T-helper 9 cell (primary cell): Measurements from ENCODE around the gene P2RY2.
"Not testable (repeated sequence)": the region's sequence is repeated elsewhere in the genome, so short reads cannot be mapped to it uniquely, and the experiment has no call there.

Source experiments
- DNase-seq: peaks from one replicate; pipeline ENCODE4 v3.0.0-alpha.2; 2020

P2RY2 gene

DNA sequence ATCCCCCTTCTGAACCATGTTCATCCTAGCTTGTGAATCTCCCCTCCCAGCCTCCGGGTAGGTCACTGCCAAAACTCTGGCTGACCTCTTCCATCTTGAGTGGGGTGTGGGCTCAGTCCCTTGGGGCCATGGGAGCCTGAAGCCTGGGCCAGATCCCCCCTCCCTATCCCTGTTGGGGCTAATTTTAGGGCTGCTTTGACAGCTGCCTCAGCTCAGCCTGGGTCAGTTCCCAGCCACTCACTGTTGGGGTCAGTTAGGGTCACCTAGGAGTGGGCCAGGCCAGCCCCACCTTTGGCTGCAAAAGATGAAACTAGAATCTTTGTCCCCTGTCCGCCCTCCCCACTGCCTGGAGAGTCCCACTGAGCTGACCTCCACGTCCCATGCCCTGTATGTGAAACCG is 29.8 kb upstream of the P2RY2 start:
- no peak for DNase-seq

- DNase-seq: no peak
Measured at GRCh38 chr11:73189315-73189714, 28.8 kb upstream of the P2RY2 start.

- DNase-seq: no peak
Measured at GRCh38 chr11:73189723-73190556, 28.1 kb upstream of the P2RY2 start.

DNA sequence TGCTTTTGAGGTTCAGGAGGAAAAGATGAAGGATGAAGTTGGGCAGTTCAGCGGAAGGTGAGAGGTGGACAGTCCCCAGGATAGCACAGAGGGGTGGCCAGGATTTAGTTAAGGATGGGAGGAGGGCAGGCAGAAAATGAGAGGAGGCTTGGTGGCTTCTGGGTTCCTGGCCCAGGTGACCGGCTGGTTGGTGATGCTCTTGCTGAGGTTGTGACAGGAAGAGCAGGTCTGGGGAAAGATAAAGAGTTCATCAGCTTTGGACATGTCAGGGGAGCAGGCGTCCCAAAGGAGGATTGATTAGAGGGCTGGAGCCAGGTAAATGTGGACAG is 27.6 kb upstream of the P2RY2 start:
- DNase-seq: no peak

DNA sequence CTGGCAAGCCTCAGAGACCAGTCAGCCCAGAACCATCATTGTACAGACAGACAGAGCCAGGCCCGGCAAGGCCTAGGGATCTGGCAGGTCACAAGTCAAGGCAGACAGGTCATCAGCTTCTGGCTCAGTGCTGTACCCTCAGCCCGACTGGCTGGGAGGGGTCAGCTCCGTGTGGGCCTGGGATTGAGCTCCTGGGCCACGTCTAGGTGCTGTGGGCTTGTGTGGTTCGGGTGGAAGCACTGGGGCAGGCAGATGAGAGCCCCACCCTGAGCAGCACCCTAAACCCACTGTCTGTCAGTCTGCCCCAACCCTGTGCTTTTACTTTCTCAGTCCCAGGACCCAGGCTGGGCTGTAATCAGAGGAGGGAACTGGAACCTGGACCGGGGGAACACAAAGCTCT is 26.9 kb upstream of the P2RY2 start:
- no peak for DNase-seq

DNA sequence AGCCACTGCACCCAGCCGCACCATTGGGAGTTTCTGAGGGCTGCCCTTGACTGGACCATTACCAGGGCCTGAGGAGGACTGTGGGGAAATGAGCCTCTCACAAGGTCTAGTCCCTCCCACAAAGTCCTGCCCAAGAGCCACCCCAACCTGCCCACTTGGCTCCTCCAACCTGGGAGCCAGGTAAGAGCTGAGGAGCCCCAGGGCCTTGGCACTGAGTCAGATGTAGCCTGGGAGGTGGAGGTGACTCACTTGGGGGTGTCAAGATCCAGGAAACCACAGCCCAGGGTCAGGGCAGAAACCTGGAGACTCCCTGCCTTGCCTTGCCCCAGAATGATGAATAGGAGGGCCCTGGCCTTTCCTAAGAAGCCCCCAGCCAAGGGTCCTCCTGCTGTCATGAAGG is 25.8 kb upstream of the P2RY2 start:
- no peak for DNase-seq

- DNase-seq: no peak
Measured at GRCh38 chr11:73193251-73194033, 24.6 kb upstream of the P2RY2 start.

GRCh38 chr11:73194034-73194507 is 24.0 kb upstream of the P2RY2 start:
- no peak for DNase-seq

DNA sequence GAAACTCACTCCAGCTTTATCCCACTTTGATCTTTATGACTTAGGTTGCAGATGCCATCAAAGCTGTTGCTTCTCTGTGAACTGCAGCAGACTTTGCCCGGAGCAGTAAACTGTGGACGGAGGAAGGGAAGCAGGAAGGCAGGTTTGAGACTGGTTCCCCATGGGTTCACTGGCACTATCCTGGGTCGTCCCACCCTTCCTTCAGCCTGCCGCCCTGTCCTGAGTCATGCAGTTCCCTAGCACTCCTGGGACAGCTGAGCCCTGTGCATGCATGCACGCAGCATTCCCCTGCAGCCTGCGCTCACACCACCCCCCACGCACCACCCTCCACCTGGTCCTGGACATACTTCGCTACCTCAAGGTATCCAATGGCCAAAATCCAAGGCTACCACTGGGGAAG is 23.5 kb upstream of the P2RY2 start:
- DNase-seq: no peak

- no peak for DNase-seq
Measured at GRCh38 chr11:73195191-73196007, 22.7 kb upstream of the P2RY2 start.

- no peak for DNase-seq
Measured at GRCh38 chr11:73196576-73196975, 21.5 kb upstream of the P2RY2 start.

DNA sequence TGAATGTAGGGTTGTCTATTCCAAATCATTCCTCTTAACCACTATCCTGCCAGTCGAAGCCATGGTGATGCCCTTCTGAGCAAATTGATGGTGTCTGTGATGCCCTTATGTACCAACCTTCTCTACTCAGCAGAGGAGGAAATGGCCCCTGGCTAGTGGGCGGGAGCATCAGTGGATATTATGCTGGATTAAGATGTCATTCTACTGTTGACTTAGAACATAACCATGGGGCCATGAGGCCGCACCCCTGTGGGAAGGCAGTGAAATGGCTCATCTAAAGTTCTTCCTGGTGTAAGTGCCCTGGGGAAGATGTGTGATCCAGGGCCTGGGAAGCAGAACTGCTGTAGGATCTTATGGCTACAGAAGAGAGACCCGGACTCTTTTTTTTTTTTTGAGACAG is 20.7 kb upstream of the P2RY2 start:
- no peak for DNase-seq

- DNase-seq: not testable (repeated sequence)
Measured at GRCh38 chr11:73197787-73198186, 20.3 kb upstream of the P2RY2 start.

DNA sequence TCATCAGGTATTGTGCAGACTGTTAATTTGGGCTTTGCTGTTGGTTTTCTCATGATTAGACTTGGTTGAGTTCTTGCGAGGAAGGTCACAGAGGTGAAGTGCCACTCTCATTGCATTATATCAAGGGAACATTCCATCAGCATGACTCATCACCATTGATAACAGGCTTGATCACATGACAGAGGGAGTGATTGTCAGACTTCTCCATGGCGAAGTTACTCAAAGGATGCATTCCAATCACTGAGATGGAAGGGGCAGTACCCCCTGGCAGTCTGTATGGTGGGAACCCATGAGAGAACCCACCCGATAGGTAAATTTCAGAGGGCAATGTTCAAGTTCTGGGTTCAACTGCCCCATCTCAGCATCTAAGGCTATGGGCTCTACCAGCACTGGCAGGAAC is 19.4 kb upstream of the P2RY2 start:
- no peak for DNase-seq

- DNase-seq: no peak
Measured at GRCh38 chr11:73199446-73199845, 18.6 kb upstream of the P2RY2 start.

- DNase-seq: no peak
Measured at GRCh38 chr11:73200256-73200655, 17.8 kb upstream of the P2RY2 start.

- no peak for DNase-seq
Measured at GRCh38 chr11:73201249-73201648, 16.8 kb upstream of the P2RY2 start.

- no peak for DNase-seq
Measured at GRCh38 chr11:73201888-73202780, 15.9 kb upstream of the P2RY2 start.

GRCh38 chr11:73203322-73203721 is 14.8 kb upstream of the P2RY2 start:
- DNase-seq: no peak

DNA sequence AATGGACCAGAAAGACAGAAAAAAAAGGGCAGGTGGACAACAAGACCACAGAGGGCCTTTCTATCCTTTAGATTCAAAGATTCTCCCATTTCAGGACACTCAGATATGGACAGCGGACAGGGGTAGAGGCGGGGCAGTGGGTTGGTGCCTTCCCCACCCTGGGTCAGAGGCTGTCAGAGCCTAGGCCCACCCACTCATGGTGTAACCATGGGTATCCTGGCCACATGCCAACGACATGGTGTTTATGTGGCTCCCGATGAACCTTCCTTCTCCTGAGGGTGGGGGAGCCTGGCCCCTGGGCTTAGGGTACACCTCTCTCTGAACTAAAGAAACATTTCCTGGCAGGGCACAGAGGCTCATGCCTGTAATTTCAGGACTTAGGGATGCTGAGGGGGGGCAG is 14.3 kb upstream of the P2RY2 start:
- no peak for DNase-seq

GRCh38 chr11:73204711-73205121 is 13.4 kb upstream of the P2RY2 start:
- no peak for DNase-seq

DNA sequence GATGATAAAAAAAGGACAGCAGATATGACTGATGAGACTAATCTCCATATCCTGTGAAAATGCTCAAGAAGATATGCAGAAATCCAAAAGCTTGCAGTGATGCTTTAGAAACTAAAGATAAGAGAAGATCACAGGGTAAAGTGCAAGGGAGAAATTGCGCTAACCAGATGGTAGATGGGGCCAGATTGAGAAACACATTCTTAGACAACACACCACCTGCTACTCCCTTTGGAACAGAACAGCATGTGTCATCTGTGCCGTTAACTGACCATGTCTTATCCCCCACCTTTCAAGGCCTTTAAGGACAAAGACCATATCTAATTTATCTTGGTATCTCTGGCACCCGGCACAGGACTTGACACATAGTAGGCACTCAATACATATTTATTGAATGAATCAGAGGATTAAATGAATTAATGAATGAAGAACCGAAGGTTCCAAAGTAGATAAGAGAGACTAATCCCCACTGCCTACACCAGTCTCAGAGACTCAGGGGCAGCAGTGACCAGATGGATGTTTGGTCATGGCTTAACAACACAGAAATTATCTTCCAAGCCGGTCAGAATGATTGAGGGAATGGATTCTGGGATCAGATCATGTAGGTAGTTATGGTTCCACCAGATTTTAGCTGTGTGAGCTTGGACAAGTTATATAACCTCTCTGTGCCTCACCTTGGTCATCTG is 12.3 kb upstream of the P2RY2 start:
- no peak for DNase-seq
